ENCODE measurements around the gene SNRPA.

DNA sequence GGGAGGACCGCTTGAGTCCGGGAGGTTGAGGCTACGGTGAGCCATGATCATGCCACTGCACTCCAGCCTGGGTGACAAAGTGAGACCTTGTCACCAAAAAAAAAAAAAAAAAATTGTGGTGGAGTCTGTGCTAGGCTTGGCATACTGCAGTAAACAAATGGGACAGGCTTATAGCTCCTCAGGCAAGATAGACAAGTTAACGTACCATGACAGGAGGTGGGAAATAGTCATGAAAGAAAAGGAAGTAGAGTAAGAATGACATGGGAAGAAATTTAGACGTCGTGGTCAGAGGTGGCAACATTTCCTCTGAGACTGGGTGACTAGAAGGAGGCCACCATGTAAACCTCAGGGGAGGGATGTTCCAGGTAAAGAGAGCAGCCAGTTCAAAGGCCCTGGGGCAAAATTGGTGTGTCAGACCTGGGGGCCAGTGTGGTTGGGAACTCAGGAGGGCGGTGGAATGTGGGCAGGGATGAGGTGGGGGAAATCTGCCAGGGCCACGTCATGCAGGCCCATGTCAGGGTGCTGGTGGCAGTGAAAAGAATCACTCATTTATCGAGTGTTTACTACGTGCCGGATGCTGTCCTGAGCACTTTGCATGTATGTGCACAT is 5.6 kb downstream of the SNRPA start:
- TF ChIP-seq CTCF (IDR thresholded peaks at IDR 0.05; ENCODE audit: low read depth, low read length), result no peak
- TF ChIP-seq EZH2phosphoT487 (IDR thresholded peaks at IDR 0.05; ENCODE audit: low read depth), result no peak

Measured in OCI-LY3 (cell line).